Endometrial microvascular endothelial cells (primary cell): ENCODE measurements around the gene CACNA1D. TPM values are rescaled to one million over a fixed set of nuclear protein-coding genes. Genes with fewer than 3 reads are reported as not detected.

Experiments
- in situ Hi-C: cut with HindIII; loops from 2 replicates; pipeline ENCODE4 v1.10.0; 2017; ENCODE audit warnings: low sequenced_read_pairs, low pct_unique_long_range_greater_than_20kb; ENCODE audit errors: inconsistent ontology term
- total RNA-seq: library from RNA; depleted of rRNA; stranded (reverse); fragments of >200 nt; gene quantifications from one replicate; pipeline ENCODE4 v1.2.3, GENCODE V29; 2015; ENCODE audit errors: inconsistent ontology term

Gene CACNA1D
- total RNA-seq, 1 donor from 2014 or later: not detected

GRCh38 chr3:53519065-53519709, 24.8 kb downstream of the CACNA1D start:
- in situ Hi-C loops: no loop called here

- in situ Hi-C loops: no loop called here
Measured at GRCh38 chr3:53523346-53523745, 28.9 kb downstream of the CACNA1D start.

GRCh38 chr3:53524566-53524965, 30.2 kb downstream of the CACNA1D start:
- in situ Hi-C loops: no loop called here

DNA sequence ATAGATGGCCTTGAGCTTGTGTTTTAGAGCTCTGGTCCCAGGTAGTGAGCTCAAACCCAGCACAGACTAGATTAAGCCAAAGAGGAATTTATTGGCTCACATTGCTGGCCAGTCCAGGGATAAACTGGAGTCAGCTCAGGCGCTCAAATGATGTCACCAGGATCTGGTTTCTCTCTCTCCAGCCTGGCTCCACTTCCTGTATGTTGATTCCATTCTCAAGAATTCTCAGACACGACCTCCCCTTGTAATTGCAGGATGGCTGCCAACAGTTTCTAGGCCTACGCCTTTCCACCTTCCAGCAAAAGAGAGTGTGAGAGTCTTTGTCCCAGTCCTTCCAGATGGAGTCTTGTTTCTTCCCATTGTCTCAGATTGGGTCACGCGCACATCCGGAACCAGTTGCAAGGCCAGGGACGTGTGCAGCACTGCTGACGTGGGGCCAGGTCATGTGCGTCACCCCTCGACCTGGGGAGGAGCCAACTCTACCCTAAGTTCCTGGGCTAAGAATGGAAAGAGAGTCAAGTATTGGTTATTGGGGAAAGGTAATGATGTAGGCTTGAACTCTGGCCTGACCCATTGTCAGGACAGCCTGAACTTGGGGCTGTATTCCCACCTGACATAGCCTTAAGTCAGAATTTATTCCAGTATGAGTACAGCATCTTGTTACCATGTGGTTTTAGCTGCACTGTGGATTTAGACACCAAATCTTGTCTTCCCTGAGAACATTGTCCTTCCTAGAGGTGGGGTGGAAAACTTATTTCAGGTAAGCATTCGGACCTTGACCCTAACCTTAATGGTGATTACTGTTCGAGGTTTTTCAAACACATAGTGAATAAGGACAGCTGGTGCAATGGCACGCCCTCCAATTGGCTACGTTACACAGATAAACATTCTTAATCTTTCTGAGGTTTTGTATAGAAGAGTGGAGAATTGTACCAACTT, 31.6 kb downstream of the CACNA1D start:
- in situ Hi-C loops: no loop called here

DNA sequence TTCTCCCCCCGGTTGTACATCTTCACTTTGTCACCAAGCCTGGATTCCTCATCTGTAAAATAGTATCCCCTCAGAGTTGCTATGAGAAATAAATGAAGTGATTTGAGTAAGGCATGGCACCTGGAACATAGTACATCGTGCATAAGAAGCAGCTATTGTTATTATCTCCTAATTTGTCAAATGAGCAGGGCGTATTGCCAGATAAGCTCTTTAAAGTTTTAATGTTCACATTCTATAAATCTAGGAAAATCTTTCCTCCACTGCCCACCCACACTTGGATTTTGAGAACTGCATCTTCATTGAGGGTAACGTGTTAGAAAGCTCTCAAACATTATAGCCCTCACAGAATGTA, 32.3 kb downstream of the CACNA1D start:
- in situ Hi-C loops: no loop called here

- in situ Hi-C loops: no loop called here
Measured at GRCh38 chr3:53530205-53530604, 35.8 kb downstream of the CACNA1D start.

DNA sequence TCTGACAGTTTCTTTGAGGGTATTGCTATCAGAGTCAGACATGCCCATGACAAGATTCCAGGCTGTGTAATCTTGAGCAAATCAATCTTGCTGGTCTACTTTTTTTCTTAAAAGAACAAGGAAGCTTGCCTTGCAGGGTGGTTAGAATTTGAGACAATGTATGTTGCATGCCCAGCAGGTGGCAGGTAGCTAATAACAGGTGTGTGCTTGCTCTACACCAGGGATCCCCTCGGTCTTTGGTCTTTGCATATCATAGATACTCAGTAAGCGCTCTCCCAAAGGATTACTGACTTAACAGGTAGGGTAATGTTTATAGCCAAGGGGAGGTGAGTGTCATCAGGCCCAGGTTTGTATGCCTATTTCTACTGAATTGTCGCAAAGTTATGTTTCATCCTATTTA, 37.3 kb downstream of the CACNA1D start:
- in situ Hi-C loops: no loop called here

- in situ Hi-C loops: no loop called here
Measured at GRCh38 chr3:53533472-53533871, 39.1 kb downstream of the CACNA1D start.

DNA sequence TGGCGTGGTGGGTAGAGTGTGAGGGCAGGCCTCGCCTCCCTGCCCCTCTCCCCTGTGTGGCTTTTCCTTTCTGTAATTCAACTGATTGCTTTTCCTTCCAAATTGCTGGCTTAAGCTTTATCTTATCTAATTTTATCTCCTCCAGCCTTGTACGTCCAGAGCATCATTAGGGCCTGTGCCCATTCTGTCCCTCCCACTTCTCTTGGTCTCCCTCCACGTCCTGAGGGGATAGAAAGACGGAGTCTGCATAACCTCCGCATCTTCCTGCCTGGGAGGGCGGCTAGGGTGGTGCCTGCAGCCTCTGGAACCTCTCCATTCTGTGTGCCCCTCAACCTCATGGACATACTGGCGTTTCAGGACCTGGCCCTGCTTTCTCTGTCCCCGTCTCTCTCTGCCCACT, 39.8 kb downstream of the CACNA1D start:
- in situ Hi-C loops: no loop called here

GRCh38 chr3:53534676-53535400, 40.4 kb downstream of the CACNA1D start:
- in situ Hi-C loops: no loop called here

DNA sequence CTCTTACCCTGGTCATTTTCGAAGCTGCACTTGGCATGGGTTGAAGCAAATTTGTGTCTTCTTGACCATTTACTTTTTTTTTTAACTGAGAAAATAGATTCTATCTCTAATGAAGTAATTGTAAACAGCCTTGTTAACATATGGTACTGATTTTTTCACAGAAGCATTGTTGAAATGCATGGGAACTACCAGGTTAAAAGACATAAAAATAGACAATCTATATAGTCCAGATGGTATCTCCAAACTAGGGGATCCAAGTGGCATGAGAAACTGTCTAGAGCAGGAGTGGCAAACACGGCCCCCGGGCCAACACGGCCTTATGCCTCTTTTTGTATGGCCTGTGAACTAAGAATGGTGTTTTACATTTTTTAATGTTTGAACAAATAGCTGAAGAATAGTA, 41.9 kb downstream of the CACNA1D start:
- in situ Hi-C loops: no loop called here

DNA sequence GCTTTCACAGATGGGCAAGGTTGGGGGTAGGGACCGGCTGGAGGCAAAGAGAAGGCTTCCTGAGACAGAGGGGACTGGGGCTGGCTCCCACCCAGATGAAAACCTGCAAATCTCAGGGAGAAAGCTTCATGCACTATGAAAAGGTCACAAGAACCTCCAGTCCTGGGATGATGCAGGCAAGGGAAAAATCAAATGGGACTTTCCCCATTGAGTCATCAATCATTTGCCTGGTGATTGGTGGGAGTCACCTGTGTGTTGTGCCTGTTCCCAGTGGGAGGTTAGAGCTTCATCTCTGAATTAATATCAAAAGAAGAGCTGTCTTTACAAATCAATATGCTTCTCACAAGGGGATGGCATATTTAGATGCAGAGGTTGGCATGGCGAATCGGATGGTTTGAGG, 49.9 kb downstream of the CACNA1D start:
- in situ Hi-C loops: no loop called here

DNA sequence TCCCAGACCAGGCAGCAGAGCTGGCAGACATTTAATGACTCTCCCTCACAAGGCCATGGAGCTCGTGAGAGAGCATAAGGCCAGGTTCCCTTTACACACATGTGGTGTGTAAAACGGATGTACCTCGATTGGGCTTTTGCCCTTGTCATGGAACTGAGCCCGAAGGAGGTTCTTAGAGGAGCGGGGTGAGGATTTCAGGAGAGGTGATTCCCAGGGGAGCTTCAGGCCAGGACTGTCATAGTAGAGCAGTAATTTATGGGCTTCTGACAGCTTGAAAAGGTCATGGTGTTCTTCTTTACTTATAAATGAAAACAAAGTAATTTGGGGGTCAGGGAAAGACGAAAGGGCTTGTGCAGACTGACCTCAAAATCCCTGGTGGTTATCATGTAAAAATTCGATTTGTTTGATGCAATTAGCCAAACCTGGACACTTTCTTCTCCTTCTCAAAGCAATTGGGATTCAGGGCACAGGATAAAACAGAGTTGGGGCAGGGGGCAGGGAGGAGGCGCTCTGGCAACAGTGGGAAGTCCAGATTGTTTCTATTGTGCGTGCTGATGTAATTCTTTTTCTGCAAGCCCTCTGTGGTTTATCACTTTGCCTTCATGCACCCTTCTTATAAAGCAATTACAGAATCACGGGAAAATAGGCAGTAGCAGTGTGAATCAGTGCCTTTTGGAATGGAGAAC, 51.0 kb downstream of the CACNA1D start:
- in situ Hi-C loops: no loop called here

- in situ Hi-C loops: no loop called here
Measured at GRCh38 chr3:53545996-53546359, 51.6 kb downstream of the CACNA1D start.

DNA sequence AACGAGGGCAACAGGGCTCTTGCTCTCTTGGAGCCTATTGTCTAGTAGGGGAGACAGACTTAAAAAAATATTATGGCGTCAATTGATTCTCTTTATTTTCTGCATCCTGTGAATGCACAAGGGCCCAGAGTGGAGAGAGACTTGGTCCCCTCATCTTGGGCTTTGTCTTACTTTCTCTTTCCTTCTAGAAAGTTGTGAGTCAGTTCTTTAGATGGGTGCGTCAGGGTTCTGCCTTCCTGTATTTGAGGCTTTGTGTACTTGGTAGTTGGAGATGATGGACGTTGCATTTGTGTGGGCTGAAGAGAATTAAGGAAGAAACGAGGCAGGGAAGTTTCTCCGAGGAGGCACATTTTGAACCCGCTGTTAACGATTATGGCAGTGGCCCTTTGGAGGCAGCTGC, 52.9 kb downstream of the CACNA1D start:
- in situ Hi-C loops: no loop called here

DNA sequence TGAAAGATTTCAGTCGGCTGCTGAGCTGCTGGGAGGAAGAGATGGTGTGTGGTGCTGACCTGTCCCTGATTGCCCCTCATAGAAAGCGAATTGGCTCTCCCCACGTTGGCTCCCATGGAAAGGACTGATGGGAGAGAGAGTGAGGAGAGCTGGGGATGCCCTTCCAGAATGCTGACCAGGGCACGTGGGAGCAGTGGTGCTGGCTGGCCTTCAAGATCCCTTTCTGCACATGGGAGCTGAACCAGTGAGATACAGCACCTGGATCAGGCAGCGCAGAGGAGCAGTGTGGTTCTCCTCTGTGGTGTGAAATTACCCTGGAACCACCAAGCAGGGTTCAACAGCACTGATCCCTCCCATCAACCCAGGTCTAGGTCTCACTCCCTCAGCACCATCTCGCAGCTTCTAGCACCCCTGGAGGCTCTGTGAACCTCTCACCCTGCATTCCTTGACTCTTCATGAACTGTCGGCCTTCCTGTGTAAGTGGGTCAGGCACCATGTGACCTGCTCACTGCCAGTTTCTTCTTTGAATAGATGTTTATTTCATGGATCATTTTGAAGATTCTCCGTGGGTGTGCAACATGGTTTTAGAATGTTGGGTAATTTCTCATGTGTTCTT, 55.7 kb downstream of the CACNA1D start:
- in situ Hi-C loops: no loop called here

DNA sequence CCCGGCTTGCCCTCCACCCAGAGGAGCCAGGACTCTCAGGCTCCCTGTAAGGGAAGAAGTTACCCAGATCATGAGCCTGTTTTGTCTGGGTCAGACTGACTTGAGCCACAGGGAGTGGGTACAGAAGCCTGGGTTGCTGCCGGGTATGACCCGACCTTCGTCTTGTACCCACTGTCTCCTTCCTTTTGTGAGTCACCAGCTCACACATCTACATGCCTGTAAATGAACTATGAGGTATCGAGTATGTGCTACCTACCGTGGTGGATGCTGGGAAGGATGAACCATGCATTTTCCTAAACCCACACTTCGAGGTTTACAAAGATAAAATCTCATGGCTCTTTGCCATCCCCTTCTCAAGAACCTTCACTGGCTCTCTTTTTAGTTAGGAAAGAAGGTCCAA, 56.9 kb downstream of the CACNA1D start:
- in situ Hi-C loops: no loop called here

DNA sequence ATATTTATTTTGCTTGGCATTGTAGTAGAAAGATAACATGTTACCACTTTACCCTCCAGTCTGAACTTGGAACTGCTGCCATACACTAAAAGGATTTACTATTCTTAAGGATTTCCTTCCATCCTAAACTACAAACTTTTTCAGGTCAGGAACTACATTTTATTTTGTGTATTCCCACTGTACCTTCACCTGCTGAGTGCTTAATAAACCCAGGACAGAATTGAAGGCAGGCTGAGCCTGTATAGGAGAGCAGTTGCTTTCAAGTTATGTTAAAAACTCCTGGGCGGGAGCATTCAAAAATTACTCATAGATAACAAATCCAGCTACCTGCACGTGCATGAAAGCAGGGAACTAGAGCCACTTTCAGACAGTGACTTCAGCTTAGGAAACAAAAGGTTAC, 58.3 kb downstream of the CACNA1D start:
- in situ Hi-C loops: no loop called here

GRCh38 chr3:53553200-53553599, 58.8 kb downstream of the CACNA1D start:
- in situ Hi-C loops: no loop called here
